ENCODE measurements around the gene GPC3.

DNA sequence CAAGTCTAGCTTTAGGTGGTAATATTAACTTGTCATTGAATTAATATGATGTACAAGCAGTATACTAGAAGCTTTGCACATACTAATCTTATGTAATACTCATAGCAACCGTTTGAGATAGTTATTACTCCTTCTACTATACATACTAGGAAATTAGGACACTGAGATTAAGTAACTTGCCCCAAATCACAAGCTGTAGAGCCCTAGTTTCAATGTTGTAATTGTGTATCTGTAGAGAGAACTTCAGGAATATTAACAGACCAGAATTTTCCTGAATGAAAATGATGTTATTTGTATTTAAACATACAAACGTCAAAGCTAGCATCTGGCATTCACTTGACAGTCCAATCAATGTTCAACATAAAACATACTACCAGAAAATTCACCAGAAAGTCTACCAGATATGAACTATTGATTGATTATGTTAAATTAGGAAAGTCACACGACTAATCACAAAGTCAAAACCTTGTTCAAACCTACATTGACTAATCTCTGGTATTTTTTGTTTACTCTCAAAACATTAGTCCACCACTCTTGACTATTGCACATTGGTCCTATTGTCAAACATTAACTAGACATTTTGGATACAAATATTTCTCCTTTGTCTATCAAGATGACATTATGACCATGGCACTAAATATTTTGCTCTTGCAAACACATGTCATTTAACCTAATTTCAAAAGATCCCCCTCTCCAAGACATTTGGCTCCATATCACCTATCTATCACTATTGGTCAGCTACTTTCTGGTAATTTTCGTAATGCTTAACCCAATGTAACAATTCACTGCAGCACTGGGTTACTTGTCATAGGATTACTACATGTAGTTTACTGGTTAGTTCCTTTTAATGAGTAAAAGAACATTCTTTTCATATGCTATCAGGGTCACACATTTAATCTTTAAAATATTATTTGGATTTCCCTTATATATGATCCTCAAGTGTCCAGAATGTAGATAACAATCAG, 100.7 kb downstream of the GPC3 start:
- TF ChIP-seq, protein P1, sequence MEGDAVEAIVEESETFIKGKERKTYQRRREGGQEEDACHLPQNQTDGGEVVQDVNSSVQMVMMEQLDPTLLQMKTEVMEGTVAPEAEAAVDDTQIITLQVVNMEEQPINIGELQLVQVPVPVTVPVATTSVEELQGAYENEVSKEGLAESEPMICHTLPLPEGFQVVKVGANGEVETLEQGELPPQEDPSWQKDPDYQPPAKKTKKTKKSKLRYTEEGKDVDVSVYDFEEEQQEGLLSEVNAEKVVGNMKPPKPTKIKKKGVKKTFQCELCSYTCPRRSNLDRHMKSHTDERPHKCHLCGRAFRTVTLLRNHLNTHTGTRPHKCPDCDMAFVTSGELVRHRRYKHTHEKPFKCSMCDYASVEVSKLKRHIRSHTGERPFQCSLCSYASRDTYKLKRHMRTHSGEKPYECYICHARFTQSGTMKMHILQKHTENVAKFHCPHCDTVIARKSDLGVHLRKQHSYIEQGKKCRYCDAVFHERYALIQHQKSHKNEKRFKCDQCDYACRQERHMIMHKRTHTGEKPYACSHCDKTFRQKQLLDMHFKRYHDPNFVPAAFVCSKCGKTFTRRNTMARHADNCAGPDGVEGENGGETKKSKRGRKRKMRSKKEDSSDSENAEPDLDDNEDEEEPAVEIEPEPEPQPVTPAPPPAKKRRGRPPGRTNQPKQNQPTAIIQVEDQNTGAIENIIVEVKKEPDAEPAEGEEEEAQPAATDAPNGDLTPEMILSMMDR (IDR thresholded peaks at IDR 0.05; ENCODE audit: low read length) = no peak
- TF ChIP-seq EZH2 (IDR thresholded peaks at IDR 0.05; ENCODE audit: borderline replicate concordance, low read length) = no peak
